H1 (cell line): ENCODE data around the gene RBBP8. TPM values are rescaled to one million over a fixed set of nuclear protein-coding genes. Genes with fewer than 3 reads are reported as not detected.

ENCODE experiments used
- CTCF ChIA-PET: fragments of 300-600 bp; sonication (Branson Sonifier 250); formaldehyde crosslinking; loops from one replicate; lab custom pipeline; 2021; ENCODE audit not compliant: partially characterized antibody; lab: Charles Lee
- POLR2A ChIA-PET: fragments of 300-600 bp; sonication (Branson Sonifier 250); formaldehyde crosslinking; loops from one replicate; lab custom pipeline; 2021; ENCODE audit warnings: inconsistent platforms; ENCODE audit not compliant: partially characterized antibody; lab: Charles Lee
- DNase-seq, 2 experiments: peaks; one replicate each; pipeline versions ENCODE4 v3.0.0 to v3.0.0-alpha.2; 2010 to 2022; ENCODE audit warnings: low spot score in 2 of 2, low read depth in 1 of 2, mixed read lengths in 1 of 2
- FAIRE-seq: peaks from 2 replicates; lab custom pipeline; 2011; peaks lifted over from hg19 to GRCh38; lab: Jason Lieb, UNC
- H2AFZ ChIP-seq: 2 replicates; pipeline ENCODE4 v1.8.1; 2012; ENCODE audit warnings: low read length, inconsistent platforms
- H2AK5ac ChIP-seq: 2 replicates; pipeline ENCODE4 v1.6.1; 2013; ENCODE audit warnings: low read depth, low read length
- H2BK120ac ChIP-seq: replicated peaks from 2 replicates; pipeline ENCODE3; 2013; ENCODE audit warnings: low read depth, low read length, inconsistent platforms
- H2BK12ac ChIP-seq: 2 replicates; pipeline ENCODE4 v1.6.1; 2013; ENCODE audit warnings: low read depth, low read length
- H2BK15ac ChIP-seq: 2 replicates; pipeline ENCODE4 v1.6.1; 2013; ENCODE audit warnings: low read length
- H2BK20ac ChIP-seq: 2 replicates; pipeline ENCODE4 v1.6.1; 2013; ENCODE audit warnings: low read length
- H2BK5ac ChIP-seq: 2 replicates; pipeline ENCODE4 v1.6.1; 2013; ENCODE audit warnings: low read depth, low read length
- H3K14ac ChIP-seq: 2 replicates; pipeline ENCODE4 v1.6.1; 2013; ENCODE audit warnings: inconsistent platforms; ENCODE audit not compliant: insufficient read length
- H3K18ac ChIP-seq: 2 replicates; pipeline ENCODE4 v1.6.1; 2013; ENCODE audit warnings: low read length; ENCODE audit errors: extremely low read depth
- H3K23ac ChIP-seq: 2 replicates; pipeline ENCODE4 v1.6.1; 2013; ENCODE audit warnings: inconsistent platforms; ENCODE audit not compliant: insufficient read length
- H3K23me2 ChIP-seq: 2 replicates; pipeline ENCODE4 v1.6.1; 2013; ENCODE audit warnings: low read depth, low read length
- H3K27ac ChIP-seq: 2 replicates; pipeline ENCODE4 v1.6.1; 2011; ENCODE audit warnings: low read depth, low read length, inconsistent platforms
- H3K27me3 ChIP-seq, 4 experiments: replicated peaks in 1 of 4; 1 replicate in 1 of 4; 2 replicates in 3 of 4; pipeline versions ENCODE4 v1.6.1 to v1.8.1; 2011 to 2013; ENCODE audit warnings: low read length in 3 of 4, mild to moderate bottlenecking in 3 of 4, inconsistent platforms in 2 of 4, mixed read lengths in 2 of 4, moderate library complexity in 1 of 4; ENCODE audit not compliant: control insufficient read depth in 3 of 4, insufficient read depth in 3 of 4; ENCODE audit errors: extremely low read depth in 1 of 4
- H3K36me3 ChIP-seq, 4 experiments: 2 replicates each; pipeline versions ENCODE4 v1.6.1 to v1.8.1; 2011 to 2013; ENCODE audit warnings: mild to moderate bottlenecking in 4 of 4, low read length in 3 of 4, moderate library complexity in 2 of 4, control low read depth in 1 of 4, inconsistent platforms in 1 of 4; ENCODE audit not compliant: insufficient read depth in 4 of 4, control insufficient read depth in 2 of 4
- H3K4ac ChIP-seq: replicated peaks from 2 replicates; pipeline ENCODE3; 2013; ENCODE audit warnings: low read length, low read depth, mixed read lengths, inconsistent platforms; ENCODE audit not compliant: insufficient read length
- H3K4me1 ChIP-seq, 4 experiments: replicated peaks in 1 of 4; 1 replicate in 1 of 4; 2 replicates in 3 of 4; pipeline versions ENCODE4 v1.6.1 to v1.8.1; 2011 to 2013; ENCODE audit warnings: low read length in 3 of 4, inconsistent platforms in 2 of 4, mixed read lengths in 1 of 4; ENCODE audit not compliant: insufficient read depth in 4 of 4, control insufficient read depth in 3 of 4
- H3K4me2 ChIP-seq, 2 experiments: 2 replicates each; pipeline versions ENCODE4 v1.6.1 to v1.8.1; 2011 to 2013; ENCODE audit warnings: low read depth in 2 of 2, low read length in 2 of 2, control low read depth in 1 of 2, inconsistent platforms in 1 of 2, mild to moderate bottlenecking in 1 of 2; ENCODE audit not compliant: insufficient read depth in 1 of 2
- H3K4me3 ChIP-seq, 4 experiments: fragments of 200-600, 300-600 bp in 1 of 4; sonication (generic), shearing (Covaris generic), sonication (Bioruptor Twin) in 1 of 4; 2 replicates each; pipeline versions ENCODE4 v1.5.1 to v1.8.1; 2011 to 2016; ENCODE audit warnings: low read length in 4 of 4, low read depth in 3 of 4, control low read depth in 2 of 4, inconsistent platforms in 2 of 4, mild to moderate bottlenecking in 2 of 4, mixed read lengths in 1 of 4, moderate library complexity in 1 of 4; ENCODE audit not compliant: insufficient read depth in 2 of 4; ENCODE audit errors: extremely low read depth in 1 of 4
- H3K56ac ChIP-seq: replicated peaks from 2 replicates; pipeline ENCODE3; 2013; ENCODE audit warnings: low read depth, mild to moderate bottlenecking, mixed read lengths, low read length, inconsistent platforms; ENCODE audit not compliant: insufficient read length
- H3K79me1 ChIP-seq: 2 replicates; pipeline ENCODE4 v1.6.1; 2013; ENCODE audit warnings: low read depth, low read length, control low read depth
- H3K79me2 ChIP-seq, 2 experiments: 2 replicates each; pipeline versions ENCODE4 v1.6.1 to v1.8.1; 2012 to 2013; ENCODE audit warnings: low read length in 2 of 2, mild to moderate bottlenecking in 2 of 2, inconsistent platforms in 1 of 2; ENCODE audit not compliant: insufficient read depth in 2 of 2, control insufficient read depth in 1 of 2
- H3K9ac ChIP-seq, 4 experiments: replicated peaks in 1 of 4; 1 replicate in 1 of 4; 2 replicates in 3 of 4; pipeline versions ENCODE4 v1.6.1 to v1.8.1; 2011 to 2013; ENCODE audit warnings: low read depth in 3 of 4, low read length in 3 of 4, control low read depth in 2 of 4, mild to moderate bottlenecking in 2 of 4, moderate library complexity in 2 of 4, inconsistent platforms in 1 of 4; ENCODE audit errors: extremely low read depth in 1 of 4
- H3K9me3 ChIP-seq, 2 experiments: 2 replicates each; pipeline versions ENCODE4 v1.6.1 to v1.8.1; 2012 to 2013; ENCODE audit warnings: mild to moderate bottlenecking in 2 of 2, moderate library complexity in 2 of 2, control low read depth in 1 of 2, inconsistent platforms in 1 of 2, low read depth in 1 of 2, low read length in 1 of 2, mixed read lengths in 1 of 2; ENCODE audit not compliant: insufficient read depth in 2 of 2
- H4K20me1 ChIP-seq, 2 experiments: replicated peaks in 1 of 2; 2 replicates each; pipeline versions ENCODE3 to v1.8.1; 2011 to 2013; ENCODE audit warnings: inconsistent platforms in 2 of 2, low read length in 2 of 2, mild to moderate bottlenecking in 1 of 2; ENCODE audit not compliant: insufficient read depth in 2 of 2, control insufficient read depth in 1 of 2
- H4K5ac ChIP-seq: 2 replicates; pipeline ENCODE4 v1.6.1; 2013; ENCODE audit warnings: low read length, low read depth, mixed read lengths, inconsistent platforms; ENCODE audit not compliant: insufficient read length
- H4K8ac ChIP-seq: 2 replicates; pipeline ENCODE4 v1.8.0; 2013; ENCODE audit warnings: mild to moderate bottlenecking, moderate library complexity, low read length, inconsistent platforms; ENCODE audit not compliant: insufficient read depth; ENCODE audit errors: extremely low read depth
- H4K91ac ChIP-seq: replicated peaks from 2 replicates; pipeline ENCODE3; 2013; ENCODE audit warnings: low read length, mixed read lengths, inconsistent platforms; ENCODE audit not compliant: insufficient read length
- BRCA1 ChIP-seq: IDR thresholded peaks from 2 replicates; pipeline ENCODE4 v1.6.1; 2012; ENCODE audit warnings: low read depth, low read length, improper control_type of control experiment
- CREB1 ChIP-seq: IDR thresholded peaks from 2 replicates; pipeline ENCODE4 v1.6.1; 2012; ENCODE audit warnings: inconsistent platforms
- FOSL1 ChIP-seq: IDR thresholded peaks from 2 replicates; pipeline ENCODE4 v1.6.1; 2011; ENCODE audit warnings: mild to moderate bottlenecking, low read depth, low read length, moderate library complexity; ENCODE audit not compliant: insufficient read depth
- HDAC2 ChIP-seq, 2 experiments: fragments of 300-600 bp in 1 of 2; sonication (generic) in 1 of 2; IDR thresholded peaks; 2 replicates each; pipeline ENCODE4 v1.6.1; 2011 to 2012; ENCODE audit warnings: low read depth in 2 of 2, low read length in 2 of 2, mild to moderate bottlenecking in 2 of 2, moderate library complexity in 2 of 2, borderline replicate concordance in 1 of 2, inconsistent platforms in 1 of 2
- HDAC6 ChIP-seq: IDR thresholded peaks from one replicate; pipeline ENCODE4 v1.7.1; 2012; ENCODE audit warnings: low read depth, mild to moderate bottlenecking, inconsistent platforms, low read length, moderate library complexity
- PHF8 ChIP-seq: fragments of 200-600 bp; sonication (generic); conservative IDR thresholded peaks from 2 replicates; pipeline ENCODE4 v1.7.1; 2012; ENCODE audit warnings: low read depth, mild to moderate bottlenecking, inconsistent platforms, low read length, moderate library complexity
- POLR2A ChIP-seq, 2 experiments: IDR thresholded peaks; 1 replicate in 1 of 2; 2 replicates in 1 of 2; pipeline ENCODE4 v1.6.1; 2011; ENCODE audit warnings: low read depth in 2 of 2, low read length in 2 of 2, mild to moderate bottlenecking in 2 of 2; ENCODE audit errors: control extremely low read depth in 1 of 2
- POLR2AphosphoS5 ChIP-seq: IDR thresholded peaks from 2 replicates; pipeline ENCODE4 v1.6.1; 2011; ENCODE audit warnings: low read depth, low read length
- SIN3A ChIP-seq, 2 experiments: IDR thresholded peaks in 1 of 2; conservative IDR thresholded peaks in 1 of 2; 2 replicates each; pipeline ENCODE4 v1.6.1; 2011 to 2012; ENCODE audit warnings: low read length in 2 of 2, improper control_type of control experiment in 1 of 2, low read depth in 1 of 2, mild to moderate bottlenecking in 1 of 2
- SP4 ChIP-seq: IDR thresholded peaks from 2 replicates; pipeline ENCODE4 v1.6.1; 2012; ENCODE audit warnings: low read length, inconsistent platforms
- TEAD4 ChIP-seq: IDR thresholded peaks from 2 replicates; pipeline ENCODE4 v1.6.1; 2012; ENCODE audit warnings: low read depth, low read length, inconsistent platforms, mixed read lengths
- WGBS, 2 experiments: shearing (Covaris generic) in 1 of 2; methylation state at CpG; one replicate each; pipeline versions ENCODE4 v1.1.6 to v1.1.7; 2013 to 2015; ENCODE audit warnings: low lambda C conversion rate in 2 of 2, mixed read lengths in 2 of 2, inconsistent platforms in 1 of 2, low coverage in 1 of 2, missing lambda C conversion rate in 1 of 2; ENCODE audit not compliant: insufficient replicate concordance in 2 of 2, insufficient coverage in 1 of 2, insufficient read length in 1 of 2; ENCODE audit errors: extremely low coverage in 1 of 2, missing lambda C conversion rate in 1 of 2; 5-methylcytosine and 5-hydroxymethylcytosine counted together
- polyA plus RNA-seq, 7 experiments: library from polyadenylated mRNA; depleted of rRNA in 3 of 7; stranded (reverse) in 5 of 7; unstranded in 2 of 7; fragments of >200 nt in 5 of 7; fragments of 200-250 nt in 2 of 7; gene quantifications; 1 replicate in 5 of 7; 2 replicates in 1 of 7; 4 replicates in 1 of 7; pipeline versions ENCODE4 v1.2.1 to v1.2.3, GENCODE V29; 2011 to 2013; ENCODE audit warnings: missing spikeins in 2 of 7, mixed read lengths in 2 of 7
- total RNA-seq: library from RNA; stranded (reverse); fragmentation: NEBNext Ultra II Directional; extraction: Animal tissue kit (Norgen Biotek cat#: 25700); gene quantifications from 2 replicates; pipeline ENCODE4 v1.2.1, GENCODE V29; 2021
- TF ChIP-seq, protein P1 (sequence below): IDR thresholded peaks from 2 replicates; pipeline ENCODE4 v1.6.1; 2011; ENCODE audit warnings: low read depth, mild to moderate bottlenecking, low read length; ENCODE audit not compliant: insufficient read depth
- TF ChIP-seq, protein P2 (sequence below): IDR thresholded peaks from 2 replicates; pipeline ENCODE4 v1.6.1; 2012; ENCODE audit warnings: inconsistent platforms

The RBBP8 gene
- total and polyA plus RNA-seq, 2 of the 8 experiments (the other 6 are each of a cell fraction or from before 2014, with no cell fraction given): 16.1 to 65.8 TPM

DNA sequence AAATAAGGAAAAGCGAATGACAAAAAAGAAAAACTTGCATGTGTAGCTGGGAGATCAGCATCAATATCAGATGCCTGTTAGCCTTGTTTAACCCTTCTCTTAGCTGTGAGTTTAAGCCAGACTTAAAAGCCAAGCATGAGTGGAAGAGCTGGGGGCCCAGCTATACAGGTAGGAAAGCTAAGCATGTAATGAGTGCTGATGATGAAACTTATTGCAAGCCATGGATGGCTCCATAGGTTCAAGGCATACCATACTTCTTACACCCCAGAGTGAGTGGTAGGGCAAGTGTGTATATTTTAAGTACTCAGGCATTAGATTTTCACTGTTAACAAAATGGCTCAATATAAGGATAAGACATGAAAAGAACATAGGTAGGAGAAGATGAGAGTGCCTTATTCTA is 28.0 kb downstream of the RBBP8 start:
- POLR2A ChIA-PET: interaction anchor here (0.7 to 1.6 kb wide), 2 partner anchors 26 to 37 kb away, joined by 3 read pairs; no protein-coding TSS in a partner anchor
- Histone ChIP-seq H3K56ac (no peak overlapping the region), H3K79me1 (no peaks in the 10 kb centered on the region), H2BK12ac (no peak overlapping the region), H3K9ac (no peak overlapping the region), H3K14ac (no peak overlapping the region), H4K8ac (no peak overlapping the region), H3K79me2 (peaks cover 0 to 7% of the 10 kb centered on the region in 2 experiments; a peak in 1 of 4 replicates), H3K4ac (no peak overlapping the region), H2BK5ac (no peak overlapping the region), H3K27ac (no peak overlapping the region), H4K91ac (no peak overlapping the region), H3K18ac (no peak overlapping the region), H2AK5ac (no peak overlapping the region), H3K4me3 (no peak overlapping the region), H3K23me2 (no peaks in the 10 kb centered on the region), H2AFZ (no peak overlapping the region), H3K4me1 (no peaks in the 10 kb centered on the region), H2BK15ac (no peak overlapping the region), H3K36me3 (peaks cover 0 to 21% (median 4%) of the 10 kb centered on the region in 4 experiments; a peak in 2 of 8 replicates), H2BK20ac (no peak overlapping the region), H2BK120ac (no peak overlapping the region), H4K5ac (no peak overlapping the region), H4K20me1 (peaks cover 0 to 1% of the 10 kb centered on the region in 2 experiments), H3K23ac (no peak overlapping the region), H3K4me2 (no peak overlapping the region), H3K9me3 (no peaks in the 10 kb centered on the region), H3K27me3 (no peaks in the 10 kb centered on the region)
- 85% methylated on average over 1 of the region's 1 CpG; no CpG with 5 or more reads in 1 of the 2 experiments for WGBS, 2 experiments
- FAIRE-seq (no peak), DNase-seq (no peak)
- CTCF ChIA-PET: interaction anchor here (0.6 to 1.3 kb wide), 6 partner anchors 15 to 1109 kb away, joined by 3 to 4 read pairs (median 4); no protein-coding TSS in a partner anchor
- TF ChIP-seq CREB1 (no peak), POLR2AphosphoS5 (no peak), HDAC6 (no peak), HDAC2 (IDR thresholded peaks at IDR 0.05; ENCODE audit: borderline replicate concordance in 1 of 2, low read depth in 2 of 2, low read length in 2 of 2) (no peak), FOSL1 (no peak), TEAD4 (no peak), POLR2A (IDR thresholded peaks at IDR 0.05; ENCODE audit: control extremely low read depth in 1 of 2, low read depth in 2 of 2, low read length in 2 of 2) (no peak), PHF8 (no peak), SP4 (no peak), BRCA1 (no peak), SIN3A (conservative IDR thresholded peaks at IDR 0.05 in 1 of 2, IDR thresholded peaks at IDR 0.05 in 1 of 2; ENCODE audit: low read depth in 1 of 2, low read length in 2 of 2) (no peak)
- TF ChIP-seq, protein P1, sequence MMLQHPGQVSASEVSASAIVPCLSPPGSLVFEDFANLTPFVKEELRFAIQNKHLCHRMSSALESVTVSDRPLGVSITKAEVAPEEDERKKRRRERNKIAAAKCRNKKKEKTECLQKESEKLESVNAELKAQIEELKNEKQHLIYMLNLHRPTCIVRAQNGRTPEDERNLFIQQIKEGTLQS: no peak
- TF ChIP-seq, protein P2, sequence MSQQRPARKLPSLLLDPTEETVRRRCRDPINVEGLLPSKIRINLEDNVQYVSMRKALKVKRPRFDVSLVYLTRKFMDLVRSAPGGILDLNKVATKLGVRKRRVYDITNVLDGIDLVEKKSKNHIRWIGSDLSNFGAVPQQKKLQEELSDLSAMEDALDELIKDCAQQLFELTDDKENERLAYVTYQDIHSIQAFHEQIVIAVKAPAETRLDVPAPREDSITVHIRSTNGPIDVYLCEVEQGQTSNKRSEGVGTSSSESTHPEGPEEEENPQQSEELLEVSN: no peak
